ENCODE measurements around the gene STX16. TPM values are rescaled to one million over a fixed set of nuclear protein-coding genes. Genes with fewer than 3 reads are reported as not detected.

The STX16 gene
- total RNA-seq, 1 donor from 2014 or later = 87.5 TPM

DNA sequence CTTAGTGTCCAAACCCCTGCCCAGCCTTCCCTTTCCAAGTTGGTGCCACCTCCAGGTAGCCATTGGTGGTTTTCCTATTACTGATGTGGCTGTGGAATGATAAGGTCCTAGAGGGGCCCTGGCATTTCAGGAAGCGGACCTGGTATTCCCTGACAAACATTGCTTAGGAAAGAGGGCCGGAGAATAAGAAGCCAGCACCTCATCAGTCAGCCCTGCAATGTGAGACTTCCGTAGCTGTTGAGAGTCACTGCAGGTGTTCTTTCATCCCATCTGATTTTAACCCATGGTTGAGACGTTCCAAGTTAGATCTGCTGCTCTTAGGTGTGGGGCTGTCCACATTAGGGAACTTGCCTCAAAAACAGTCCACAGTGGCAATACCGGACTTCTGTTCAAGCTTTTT is 26.7 kb downstream of the STX16 start:
- TF ChIP-seq, protein P1, sequence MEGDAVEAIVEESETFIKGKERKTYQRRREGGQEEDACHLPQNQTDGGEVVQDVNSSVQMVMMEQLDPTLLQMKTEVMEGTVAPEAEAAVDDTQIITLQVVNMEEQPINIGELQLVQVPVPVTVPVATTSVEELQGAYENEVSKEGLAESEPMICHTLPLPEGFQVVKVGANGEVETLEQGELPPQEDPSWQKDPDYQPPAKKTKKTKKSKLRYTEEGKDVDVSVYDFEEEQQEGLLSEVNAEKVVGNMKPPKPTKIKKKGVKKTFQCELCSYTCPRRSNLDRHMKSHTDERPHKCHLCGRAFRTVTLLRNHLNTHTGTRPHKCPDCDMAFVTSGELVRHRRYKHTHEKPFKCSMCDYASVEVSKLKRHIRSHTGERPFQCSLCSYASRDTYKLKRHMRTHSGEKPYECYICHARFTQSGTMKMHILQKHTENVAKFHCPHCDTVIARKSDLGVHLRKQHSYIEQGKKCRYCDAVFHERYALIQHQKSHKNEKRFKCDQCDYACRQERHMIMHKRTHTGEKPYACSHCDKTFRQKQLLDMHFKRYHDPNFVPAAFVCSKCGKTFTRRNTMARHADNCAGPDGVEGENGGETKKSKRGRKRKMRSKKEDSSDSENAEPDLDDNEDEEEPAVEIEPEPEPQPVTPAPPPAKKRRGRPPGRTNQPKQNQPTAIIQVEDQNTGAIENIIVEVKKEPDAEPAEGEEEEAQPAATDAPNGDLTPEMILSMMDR (IDR thresholded peaks at IDR 0.05; ENCODE audit: unreplicated experiment) = no peak
- Mint-ChIP-seq H3K4me3 (no peak overlapping the region), H3K27ac (no peak overlapping the region), H3K27me3 (ENCODE audit: low read depth) (no peaks in the 10 kb centered on the region), H3K9me3 (no peaks in the 10 kb centered on the region), H3K36me3 (peaks cover 50% of the 10 kb centered on the region), H3K4me1 (no peaks in the 10 kb centered on the region)
- DNase-seq (ENCODE audit: low spot score in 2 of 2, unreplicated experiment in 2 of 2) = no peak

DNA sequence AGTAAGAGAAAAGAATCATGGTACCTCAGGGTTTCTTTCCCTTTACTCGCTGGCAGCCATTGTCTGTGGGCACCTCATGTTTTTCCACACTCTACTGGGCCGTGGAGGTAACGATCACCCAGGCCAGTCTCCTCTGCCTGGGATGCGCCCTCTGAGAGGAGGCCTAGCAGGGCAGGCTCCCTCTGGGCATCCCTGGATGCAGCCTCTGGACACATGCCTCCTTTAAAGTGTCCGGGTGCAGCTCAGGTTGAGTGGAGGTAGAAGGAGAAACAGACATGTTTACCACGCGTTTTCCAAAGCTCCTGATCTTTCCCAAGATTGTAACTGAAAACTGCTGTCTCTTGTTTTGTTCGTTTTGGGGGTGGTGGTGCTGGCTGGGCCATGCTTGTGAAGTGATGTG is 27.7 kb downstream of the STX16 start:
- Mint-ChIP-seq H3K27ac (no peak overlapping the region), H3K27me3 (ENCODE audit: low read depth) (no peaks in the 10 kb centered on the region), H3K9me3 (no peaks in the 10 kb centered on the region), H3K4me1 (no peaks in the 10 kb centered on the region), H3K4me3 (no peak overlapping the region), H3K36me3 (peaks cover 52% of the 10 kb centered on the region)
- no peak for DNase-seq (ENCODE audit: low spot score in 2 of 2, unreplicated experiment in 2 of 2)
- TF ChIP-seq, protein P1 (IDR thresholded peaks at IDR 0.05; ENCODE audit: unreplicated experiment) = no peak

DNA sequence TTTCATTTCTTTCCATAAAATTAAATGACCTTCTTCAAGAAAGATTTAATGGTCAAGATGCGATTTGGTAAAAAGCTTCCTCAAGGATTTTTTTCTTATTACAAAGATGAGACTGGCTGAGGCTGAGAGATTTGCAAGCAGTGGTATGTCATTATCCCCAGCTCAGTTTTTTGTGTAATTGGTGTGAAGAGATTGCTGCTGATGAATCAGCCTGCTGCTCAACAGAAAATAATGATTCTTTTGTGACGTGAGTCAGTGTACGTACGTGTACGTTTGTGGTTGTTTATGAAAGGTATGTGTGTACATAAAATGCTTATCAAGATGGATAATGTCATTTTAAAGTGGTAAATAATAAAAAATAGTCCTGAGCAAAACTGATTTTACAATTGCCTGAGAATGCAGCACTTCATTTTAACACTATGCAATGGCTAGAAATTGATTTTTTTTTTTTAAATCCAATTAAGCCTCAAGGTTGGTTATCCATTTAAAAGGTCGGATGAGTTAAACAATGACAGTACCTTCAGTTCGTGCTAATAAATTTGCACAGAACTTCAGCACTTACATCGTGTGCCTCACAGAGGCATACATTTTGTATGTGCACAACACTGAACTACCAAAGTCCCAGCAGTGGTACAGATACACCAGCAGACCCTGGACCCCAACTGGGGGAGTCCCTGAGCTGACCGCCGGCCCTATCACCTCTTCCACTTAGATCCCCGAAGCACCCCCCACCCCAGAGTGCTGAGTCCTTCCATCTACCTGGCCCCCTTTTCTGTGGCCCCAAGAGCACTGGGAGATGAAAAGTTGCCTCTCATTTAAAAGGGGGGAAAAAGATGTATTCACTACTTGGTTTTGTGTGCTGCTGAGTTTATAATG is 31.8 kb downstream of the STX16 start:
- Mint-ChIP-seq H3K36me3 (peaks cover 38% of the 10 kb centered on the region), H3K4me3 (no peak overlapping the region), H3K27me3 (ENCODE audit: low read depth) (no peaks in the 10 kb centered on the region), H3K9me3 (no peaks in the 10 kb centered on the region), H3K27ac (no peak overlapping the region), H3K4me1 (no peaks in the 10 kb centered on the region)
- no peak for DNase-seq (ENCODE audit: low spot score in 2 of 2, unreplicated experiment in 2 of 2)
- TF ChIP-seq, protein P1 (IDR thresholded peaks at IDR 0.05; ENCODE audit: unreplicated experiment) = no peak

DNA sequence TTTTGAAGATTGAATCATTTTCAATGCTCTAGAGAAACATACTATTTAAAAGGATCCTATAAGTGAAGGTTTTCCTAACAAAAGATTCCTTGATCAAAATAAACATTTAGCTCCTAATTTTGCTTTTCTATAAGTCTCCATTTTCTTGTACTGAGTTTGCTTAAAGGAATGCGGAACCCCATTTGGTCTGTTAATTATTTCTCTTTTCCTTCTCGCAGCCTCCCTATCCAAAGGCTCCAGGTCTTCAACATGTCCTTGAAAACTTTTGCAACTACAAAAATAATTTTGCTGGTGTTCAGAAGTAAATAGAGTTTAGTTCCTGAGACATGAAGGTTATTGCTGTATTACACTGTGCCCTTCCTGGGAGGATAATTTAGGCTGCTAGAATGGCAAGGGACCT is 33.2 kb downstream of the STX16 start:
- DNase-seq (ENCODE audit: low spot score in 2 of 2, unreplicated experiment in 2 of 2) = no peak
- Mint-ChIP-seq H3K27ac (no peak overlapping the region), H3K27me3 (ENCODE audit: low read depth) (no peaks in the 10 kb centered on the region), H3K4me1 (no peaks in the 10 kb centered on the region), H3K36me3 (peaks cover 33% of the 10 kb centered on the region), H3K9me3 (no peaks in the 10 kb centered on the region), H3K4me3 (no peak overlapping the region)
- TF ChIP-seq, protein P1 (IDR thresholded peaks at IDR 0.05; ENCODE audit: unreplicated experiment) = no peak

DNA sequence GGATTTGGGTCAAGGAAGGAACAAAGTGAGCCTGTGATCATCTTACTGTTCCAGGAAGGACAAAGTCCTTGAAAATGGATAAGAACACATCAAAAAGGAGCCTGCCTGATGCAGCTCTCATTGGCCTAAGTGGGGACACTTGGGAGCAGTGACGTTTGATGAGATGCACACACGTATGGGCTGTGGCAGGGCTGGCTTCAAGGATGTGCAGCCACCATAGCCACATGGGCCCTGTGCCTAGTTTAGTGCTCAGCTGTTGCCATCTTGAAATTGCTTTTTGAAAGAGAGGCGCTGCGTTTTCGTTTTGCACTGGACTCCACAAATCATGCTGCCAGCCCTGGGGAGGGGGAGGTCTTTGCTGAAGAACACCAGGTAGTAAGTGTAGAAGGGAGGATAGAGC is 34.9 kb downstream of the STX16 start:
- peaks cover 23% of the 10 kb centered on the region for H3K36me3 Mint-ChIP-seq
- H3K27me3 Mint-ChIP-seq (ENCODE audit: low read depth) = no peaks in the 10 kb centered on the region
- TF ChIP-seq, protein P1 (IDR thresholded peaks at IDR 0.05; ENCODE audit: unreplicated experiment) = no peak
- no peak for DNase-seq (ENCODE audit: low spot score in 2 of 2, unreplicated experiment in 2 of 2)
- no peaks in the 10 kb centered on the region for H3K9me3 Mint-ChIP-seq
- H3K4me3 Mint-ChIP-seq = no peak overlapping the region
- no peaks in the 10 kb centered on the region for H3K4me1 Mint-ChIP-seq
- H3K27ac Mint-ChIP-seq = no peak overlapping the region
